ENCODE results near the gene SHCBP1L.

- no peak for TF ChIP-seq IRF1 (CRISPR knock-in tag; IDR thresholded peaks at IDR 0.05)
- TF ChIP-seq, protein P1, sequence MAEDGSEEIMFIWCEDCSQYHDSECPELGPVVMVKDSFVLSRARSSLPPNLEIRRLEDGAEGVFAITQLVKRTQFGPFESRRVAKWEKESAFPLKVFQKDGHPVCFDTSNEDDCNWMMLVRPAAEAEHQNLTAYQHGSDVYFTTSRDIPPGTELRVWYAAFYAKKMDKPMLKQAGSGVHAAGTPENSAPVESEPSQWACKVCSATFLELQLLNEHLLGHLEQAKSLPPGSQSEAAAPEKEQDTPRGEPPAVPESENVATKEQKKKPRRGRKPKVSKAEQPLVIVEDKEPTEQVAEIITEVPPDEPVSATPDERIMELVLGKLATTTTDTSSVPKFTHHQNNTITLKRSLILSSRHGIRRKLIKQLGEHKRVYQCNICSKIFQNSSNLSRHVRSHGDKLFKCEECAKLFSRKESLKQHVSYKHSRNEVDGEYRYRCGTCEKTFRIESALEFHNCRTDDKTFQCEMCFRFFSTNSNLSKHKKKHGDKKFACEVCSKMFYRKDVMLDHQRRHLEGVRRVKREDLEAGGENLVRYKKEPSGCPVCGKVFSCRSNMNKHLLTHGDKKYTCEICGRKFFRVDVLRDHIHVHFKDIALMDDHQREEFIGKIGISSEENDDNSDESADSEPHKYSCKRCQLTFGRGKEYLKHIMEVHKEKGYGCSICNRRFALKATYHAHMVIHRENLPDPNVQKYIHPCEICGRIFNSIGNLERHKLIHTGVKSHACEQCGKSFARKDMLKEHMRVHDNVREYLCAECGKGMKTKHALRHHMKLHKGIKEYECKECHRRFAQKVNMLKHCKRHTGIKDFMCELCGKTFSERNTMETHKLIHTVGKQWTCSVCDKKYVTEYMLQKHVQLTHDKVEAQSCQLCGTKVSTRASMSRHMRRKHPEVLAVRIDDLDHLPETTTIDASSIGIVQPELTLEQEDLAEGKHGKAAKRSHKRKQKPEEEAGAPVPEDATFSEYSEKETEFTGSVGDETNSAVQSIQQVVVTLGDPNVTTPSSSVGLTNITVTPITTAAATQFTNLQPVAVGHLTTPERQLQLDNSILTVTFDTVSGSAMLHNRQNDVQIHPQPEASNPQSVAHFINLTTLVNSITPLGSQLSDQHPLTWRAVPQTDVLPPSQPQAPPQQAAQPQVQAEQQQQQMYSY (CRISPR knock-in tag; IDR thresholded peaks at IDR 0.05): no peak
- no peak for TF ChIP-seq GABPB1 (CRISPR knock-in tag; IDR thresholded peaks at IDR 0.05)
- TF ChIP-seq, protein P2, sequence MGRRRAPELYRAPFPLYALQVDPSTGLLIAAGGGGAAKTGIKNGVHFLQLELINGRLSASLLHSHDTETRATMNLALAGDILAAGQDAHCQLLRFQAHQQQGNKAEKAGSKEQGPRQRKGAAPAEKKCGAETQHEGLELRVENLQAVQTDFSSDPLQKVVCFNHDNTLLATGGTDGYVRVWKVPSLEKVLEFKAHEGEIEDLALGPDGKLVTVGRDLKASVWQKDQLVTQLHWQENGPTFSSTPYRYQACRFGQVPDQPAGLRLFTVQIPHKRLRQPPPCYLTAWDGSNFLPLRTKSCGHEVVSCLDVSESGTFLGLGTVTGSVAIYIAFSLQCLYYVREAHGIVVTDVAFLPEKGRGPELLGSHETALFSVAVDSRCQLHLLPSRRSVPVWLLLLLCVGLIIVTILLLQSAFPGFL (CRISPR knock-in tag; IDR thresholded peaks at IDR 0.05; ENCODE audit: borderline replicate concordance): no peak
- TF ChIP-seq SP1 (CRISPR knock-in tag; conservative IDR thresholded peaks at IDR 0.05): no peak
- TF ChIP-seq, protein P3, sequence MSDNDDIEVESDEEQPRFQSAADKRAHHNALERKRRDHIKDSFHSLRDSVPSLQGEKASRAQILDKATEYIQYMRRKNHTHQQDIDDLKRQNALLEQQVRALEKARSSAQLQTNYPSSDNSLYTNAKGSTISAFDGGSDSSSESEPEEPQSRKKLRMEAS (CRISPR knock-in tag; IDR thresholded peaks at IDR 0.05): no peak
- no peak for TF ChIP-seq AFF4 (CRISPR knock-in tag; IDR thresholded peaks at IDR 0.05; ENCODE audit: borderline replicate concordance)
- TF ChIP-seq, protein P4, sequence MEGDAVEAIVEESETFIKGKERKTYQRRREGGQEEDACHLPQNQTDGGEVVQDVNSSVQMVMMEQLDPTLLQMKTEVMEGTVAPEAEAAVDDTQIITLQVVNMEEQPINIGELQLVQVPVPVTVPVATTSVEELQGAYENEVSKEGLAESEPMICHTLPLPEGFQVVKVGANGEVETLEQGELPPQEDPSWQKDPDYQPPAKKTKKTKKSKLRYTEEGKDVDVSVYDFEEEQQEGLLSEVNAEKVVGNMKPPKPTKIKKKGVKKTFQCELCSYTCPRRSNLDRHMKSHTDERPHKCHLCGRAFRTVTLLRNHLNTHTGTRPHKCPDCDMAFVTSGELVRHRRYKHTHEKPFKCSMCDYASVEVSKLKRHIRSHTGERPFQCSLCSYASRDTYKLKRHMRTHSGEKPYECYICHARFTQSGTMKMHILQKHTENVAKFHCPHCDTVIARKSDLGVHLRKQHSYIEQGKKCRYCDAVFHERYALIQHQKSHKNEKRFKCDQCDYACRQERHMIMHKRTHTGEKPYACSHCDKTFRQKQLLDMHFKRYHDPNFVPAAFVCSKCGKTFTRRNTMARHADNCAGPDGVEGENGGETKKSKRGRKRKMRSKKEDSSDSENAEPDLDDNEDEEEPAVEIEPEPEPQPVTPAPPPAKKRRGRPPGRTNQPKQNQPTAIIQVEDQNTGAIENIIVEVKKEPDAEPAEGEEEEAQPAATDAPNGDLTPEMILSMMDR (IDR thresholded peaks at IDR 0.05): no peak
Observed at GRCh38 chr1:182977480-182977879, 24.5 kb upstream of the SHCBP1L start.
